Ovary (tissue), 9 donors: ENCODE data around the gene ZSCAN9. TPM values are rescaled to one million over a fixed set of nuclear protein-coding genes. Genes with fewer than 3 reads are reported as not detected.

Experiments
- DNase-seq, 5 donors: peaks; one replicate each; pipeline ENCODE4 v3.0.0-alpha.2; 2019 to 2020
- H3K27ac ChIP-seq, 2 donors: fragments of 200-600 bp; one replicate each; pipeline versions ENCODE4 v1.5.1 to v1.8.0; 2019 to 2022
- H3K27me3 ChIP-seq: fragments of 200-600 bp; one replicate; pipeline ENCODE4 v1.8.0; 2022
- H3K36me3 ChIP-seq: fragments of 200-600 bp; sonication (generic); one replicate; pipeline ENCODE4 v1.5.1; 2019
- H3K4me1 ChIP-seq: one replicate; pipeline ENCODE4 v1.8.1; 2013; ENCODE audit warnings: mild to moderate bottlenecking, moderate library complexity; ENCODE audit not compliant: insufficient read depth
- H3K4me3 ChIP-seq: fragments of 200-600 bp; sonication (generic); one replicate; pipeline ENCODE4 v1.5.1; 2017
- H3K9me3 ChIP-seq, 2 donors: fragments of 200-600 bp in 1 of 2; sonication (generic) in 1 of 2; one replicate each; pipeline versions ENCODE4 v1.5.1 to v1.8.1; 2013 to 2019; ENCODE audit warnings: mild to moderate bottlenecking in 1 of 2, moderate library complexity in 1 of 2
- CTCF ChIP-seq, 3 donors: fragments of 450-650 bp in 2 of 3; fragments of 200-600 bp in 1 of 3; IDR thresholded peaks; one replicate each; pipeline versions ENCODE4 v1.5.1 to v1.8.0; 2016 to 2022; ENCODE audit warnings: antibody characterized with exemption in 3 of 3, mild to moderate bottlenecking in 1 of 3
- EP300 ChIP-seq: sonication (generic); formaldehyde crosslinking; IDR thresholded peaks from one replicate; pipeline ENCODE4 v1.6.1; 2017; ENCODE audit warnings: antibody characterized with exemption
- POLR2A ChIP-seq: fragments of 450-650 bp; IDR thresholded peaks from one replicate; pipeline ENCODE4 v1.6.1; 2017; ENCODE audit warnings: antibody characterized with exemption, mild to moderate bottlenecking, moderate library complexity
- WGBS, 3 donors: extraction: QIAGEN DNeasy Blood & Tissue Kit in 1 of 3; methylation state at CpG; one replicate each; pipeline versions ENCODE4 v1.1.5 to v1.1.7; 2013 to 2017; 5-methylcytosine and 5-hydroxymethylcytosine counted together
- intact Hi-C, 4 donors: fragments of 100-400 bp; cut with DNase I; formaldehyde crosslinking; loops; one replicate each; pipeline versions ENCODE4 v1.11.0 to v1.15.1; 2022 to 2023
- polyA plus RNA-seq, 2 donors: library from polyadenylated mRNA; stranded (reverse); fragments of 200-250 nt in 1 of 2; fragments of 350-450 nt in 1 of 2; fragmentation: Illumina TruSeq in 1 of 2; extraction: RNeasy Lipid Tissue Mini Kit (QIAGEN cat#74804) in 1 of 2; gene quantifications; one replicate each; pipeline ENCODE4 v1.2.3, GENCODE V29; 2013 to 2014
- total RNA-seq, 7 donors: library from RNA; depleted of rRNA in 2 of 7; stranded (reverse); fragments of >200 nt in 2 of 7; fragmentation: NEBNext Ultra II Directional in 3 of 7; extraction: Animal tissue kit (Norgen Biotek cat#: 25700) in 3 of 7; gene quantifications; one replicate each; pipeline versions ENCODE4 v1.1.0 to v1.2.4, GENCODE V29; 2016 to 2023
- donor health status: DM: no; HTN: no; CAD: no; lungs with moderate emphysema.
- donor health status: DM: no; HTN: no; CAD: no.
- donor health status: Bipolar disorder and iron deficiency.
- donor health status: DM: yes; HTN: yes; CAD: no.
- donor health status: DM: no; HTN: no; CAD: no.
- donor health status: DM: yes; HTN: yes; CAD: no.

Gene ZSCAN9
- total and polyA plus RNA-seq, 9 donors = 10.0 to 17.5 (median 13.7) TPM

- WGBS, 3 donors = 70 to 87% (median 70%) methylated on average over 1 of the region's 1 CpG
- Histone ChIP-seq H3K4me3 (no peak overlapping the region), H3K4me1 (peaks cover 8% of the 10 kb centered on the region), H3K36me3 (no peaks in the 10 kb centered on the region), H3K27ac (no peak overlapping the region), H3K9me3 (no peaks in the 10 kb centered on the region), H3K27me3 (no peaks in the 10 kb centered on the region)
- TF ChIP-seq POLR2A (no peak), EP300 (no peak), CTCF (IDR thresholded peaks at IDR 0.05) (no peak)
- no peak for DNase-seq
- intact Hi-C loops = loop anchor here in 2 of 4 donors (10.0 kb wide), 1 partner anchor 101 kb away; no protein-coding TSS in a partner anchor
Observed at GRCh38 chr6:28254121-28254519, 29.0 kb downstream of the ZSCAN9 start.

GRCh38 chr6:28257042-28257441 is 32.0 kb downstream of the ZSCAN9 start:
- Histone ChIP-seq H3K27me3 (no peaks in the 10 kb centered on the region), H3K4me1 (peaks cover 5% of the 10 kb centered on the region), H3K27ac (no peak overlapping the region), H3K36me3 (no peaks in the 10 kb centered on the region), H3K9me3 (no peaks in the 10 kb centered on the region), H3K4me3 (no peak overlapping the region)
- WGBS, 3 donors = 0% methylated on average over 1 of the region's 1 CpG
- DNase-seq = no peak
- intact Hi-C loops = loop anchor here in 2 of 4 donors (10.0 kb wide), 1 partner anchor 98 kb away; no protein-coding TSS in a partner anchor
- no peak for TF ChIP-seq CTCF (IDR thresholded peaks at IDR 0.05)
- TF ChIP-seq POLR2A = no peak
- TF ChIP-seq EP300 = no peak

- no peak for TF ChIP-seq EP300
- TF ChIP-seq CTCF (IDR thresholded peaks at IDR 0.05) = no peak
- no peak for TF ChIP-seq POLR2A
- Histone ChIP-seq H3K4me3 (peak within 1 kb of the TSS; percentile 38), H3K4me1 (no peaks in the 10 kb centered on the region), H3K9me3 (no peaks in the 10 kb centered on the region), H3K36me3 (no peaks in the 10 kb centered on the region), H3K27ac (no peak within 1 kb of the TSS), H3K27me3 (no peaks in the 10 kb centered on the region)
- 18 to 21% (median 19%) methylated on average over 55 to 58 of the region's 58 CpGs for WGBS, 3 donors
- intact Hi-C loops = loop anchor here in 2 of 4 donors (10.0 kb wide), 1 partner anchor 96 kb away; no protein-coding TSS in a partner anchor
- DNase-seq = peak; percentile 80 to 87 (median 84)
Observed at GRCh38 chr6:28258877-28259777, 34.1 kb downstream of the ZSCAN9 start, which contains the start of gene NKAPL. Gene NKAPL (plus strand): TSS chr6:28259297. CDS start chr6:28259372, 75 bp downstream.

GRCh38 chr6:28263922-28264321 is 38.8 kb downstream of the ZSCAN9 start:
- 52 to 63% (median 60%) methylated on average over 2 of the region's 2 CpGs for WGBS, 3 donors
- TF ChIP-seq CTCF (IDR thresholded peaks at IDR 0.05) (no peak), EP300 (no peak), POLR2A (no peak)
- intact Hi-C loops = loop anchor here in 1 of 4 donors (10.0 kb wide), 1 partner anchor 91 kb away; no protein-coding TSS in a partner anchor

More at GRCh38 chr6:28263922-28264321, 38.8 kb downstream of the ZSCAN9 start:
- Histone ChIP-seq H3K27me3 (no peaks in the 10 kb centered on the region), H3K4me1 (peaks cover 1% of the 10 kb centered on the region), H3K36me3 (no peaks in the 10 kb centered on the region), H3K4me3 (no peak overlapping the region), H3K9me3 (no peaks in the 10 kb centered on the region), H3K27ac (no peak overlapping the region)
- no peak for DNase-seq
